Sigmoid colon (tissue), 4 donors: ENCODE data around the gene POLD2.

Source experiments
- EP300 ChIP-seq, 4 donors: sonication (generic); formaldehyde crosslinking; IDR thresholded peaks; one replicate each; pipeline ENCODE4 v1.6.1; 2017; ENCODE audit warnings: antibody characterized with exemption in 4 of 4
- POLR2A ChIP-seq, 2 donors: fragments of 450-650 bp; IDR thresholded peaks; one replicate each; pipeline ENCODE4 v1.6.1; 2016; ENCODE audit warnings: antibody characterized with exemption in 2 of 2, mild to moderate bottlenecking in 2 of 2, moderate library complexity in 2 of 2
- POLR2AphosphoS5 ChIP-seq, 4 donors: sonication (generic); formaldehyde crosslinking; IDR thresholded peaks; one replicate each; pipeline ENCODE4 v1.6.1; 2017; ENCODE audit warnings: antibody characterized with exemption in 4 of 4
- TF ChIP-seq, protein P1 (sequence below), 4 experiments: fragments of 450-650 bp in 3 of 4; fragments of 200-600 bp in 1 of 4; IDR thresholded peaks; one replicate each; pipeline ENCODE4 v1.5.1; 2016 to 2019; ENCODE audit warnings: antibody characterized with exemption in 4 of 4, mild to moderate bottlenecking in 3 of 4, moderate library complexity in 2 of 4

DNA sequence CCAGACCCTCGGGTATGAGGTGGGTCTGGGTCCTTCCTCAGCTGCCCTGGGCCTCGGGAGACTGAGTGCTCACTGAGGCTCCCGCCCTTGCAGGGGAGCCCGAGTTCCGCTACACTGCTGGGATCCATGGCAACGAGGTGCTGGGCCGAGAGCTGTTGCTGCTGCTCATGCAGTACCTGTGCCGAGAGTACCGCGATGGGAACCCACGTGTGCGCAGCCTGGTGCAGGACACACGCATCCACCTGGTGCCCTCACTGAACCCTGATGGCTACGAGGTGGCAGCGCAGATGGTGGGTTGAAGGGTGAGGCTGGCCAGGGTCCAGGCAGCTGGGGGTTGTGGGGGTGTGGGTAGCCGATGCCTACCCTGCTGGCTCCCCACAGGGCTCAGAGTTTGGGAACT lies 11.6 kb downstream of the POLD2 start:
- no peak for TF ChIP-seq EP300 (IDR thresholded peaks at IDR 0.05)
- TF ChIP-seq, protein P1, sequence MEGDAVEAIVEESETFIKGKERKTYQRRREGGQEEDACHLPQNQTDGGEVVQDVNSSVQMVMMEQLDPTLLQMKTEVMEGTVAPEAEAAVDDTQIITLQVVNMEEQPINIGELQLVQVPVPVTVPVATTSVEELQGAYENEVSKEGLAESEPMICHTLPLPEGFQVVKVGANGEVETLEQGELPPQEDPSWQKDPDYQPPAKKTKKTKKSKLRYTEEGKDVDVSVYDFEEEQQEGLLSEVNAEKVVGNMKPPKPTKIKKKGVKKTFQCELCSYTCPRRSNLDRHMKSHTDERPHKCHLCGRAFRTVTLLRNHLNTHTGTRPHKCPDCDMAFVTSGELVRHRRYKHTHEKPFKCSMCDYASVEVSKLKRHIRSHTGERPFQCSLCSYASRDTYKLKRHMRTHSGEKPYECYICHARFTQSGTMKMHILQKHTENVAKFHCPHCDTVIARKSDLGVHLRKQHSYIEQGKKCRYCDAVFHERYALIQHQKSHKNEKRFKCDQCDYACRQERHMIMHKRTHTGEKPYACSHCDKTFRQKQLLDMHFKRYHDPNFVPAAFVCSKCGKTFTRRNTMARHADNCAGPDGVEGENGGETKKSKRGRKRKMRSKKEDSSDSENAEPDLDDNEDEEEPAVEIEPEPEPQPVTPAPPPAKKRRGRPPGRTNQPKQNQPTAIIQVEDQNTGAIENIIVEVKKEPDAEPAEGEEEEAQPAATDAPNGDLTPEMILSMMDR (IDR thresholded peaks at IDR 0.05), result no peak
- TF ChIP-seq POLR2AphosphoS5 (IDR thresholded peaks at IDR 0.05), result no peak
- no peak for TF ChIP-seq POLR2A (IDR thresholded peaks at IDR 0.05)
